Activated T-helper 1 cell treated with anti-CD3 and anti-CD28 coated beads, Interleukin-2, amount 50 U/mL, for 16 hours (primary cell): ENCODE results near the gene HS3ST3B1.

Experiments
- DNase-seq, 2 donors: peaks; one replicate each; pipeline ENCODE4 v3.0.0-alpha.2; 2020; ENCODE audit warnings: low read depth in 1 of 2, low spot score in 1 of 2

Gene HS3ST3B1

GRCh38 chr17:14352136-14352535, 51.3 kb downstream of the HS3ST3B1 start:
- no peak for DNase-seq

DNA sequence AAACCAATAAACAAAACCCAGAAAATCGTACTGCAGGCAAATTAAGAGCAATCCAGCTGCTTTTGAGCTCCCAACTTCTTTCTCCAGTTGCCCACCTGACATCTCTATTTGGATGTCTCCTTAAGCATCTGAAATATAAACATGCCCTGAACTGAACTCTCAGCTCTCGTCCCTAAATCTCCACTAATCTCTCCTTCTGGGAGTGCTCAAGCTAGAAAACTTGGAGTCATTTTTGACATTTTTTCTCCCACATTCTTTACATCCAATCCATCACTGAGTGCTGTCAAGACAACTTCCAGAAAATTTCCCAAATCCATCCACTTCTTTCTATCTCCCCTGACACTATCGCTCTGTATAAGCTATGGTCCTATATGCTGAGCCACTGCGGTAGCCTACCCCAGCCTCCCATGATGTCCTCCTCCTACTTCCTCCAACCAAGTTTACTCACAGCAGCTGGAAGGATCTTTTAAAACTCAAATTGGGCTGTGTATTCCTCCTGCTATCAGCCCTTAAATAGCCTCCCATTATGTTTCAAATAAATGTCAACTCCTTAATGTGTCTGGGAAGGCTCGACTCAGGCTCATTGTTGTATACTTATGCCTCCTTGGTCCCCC, 53.1 kb downstream of the HS3ST3B1 start:
- DNase-seq = no peak

GRCh38 chr17:14354807-14355206, 53.9 kb downstream of the HS3ST3B1 start:
- no peak for DNase-seq

- DNase-seq = no peak
Measured at GRCh38 chr17:14355556-14355955, 54.7 kb downstream of the HS3ST3B1 start.

DNA sequence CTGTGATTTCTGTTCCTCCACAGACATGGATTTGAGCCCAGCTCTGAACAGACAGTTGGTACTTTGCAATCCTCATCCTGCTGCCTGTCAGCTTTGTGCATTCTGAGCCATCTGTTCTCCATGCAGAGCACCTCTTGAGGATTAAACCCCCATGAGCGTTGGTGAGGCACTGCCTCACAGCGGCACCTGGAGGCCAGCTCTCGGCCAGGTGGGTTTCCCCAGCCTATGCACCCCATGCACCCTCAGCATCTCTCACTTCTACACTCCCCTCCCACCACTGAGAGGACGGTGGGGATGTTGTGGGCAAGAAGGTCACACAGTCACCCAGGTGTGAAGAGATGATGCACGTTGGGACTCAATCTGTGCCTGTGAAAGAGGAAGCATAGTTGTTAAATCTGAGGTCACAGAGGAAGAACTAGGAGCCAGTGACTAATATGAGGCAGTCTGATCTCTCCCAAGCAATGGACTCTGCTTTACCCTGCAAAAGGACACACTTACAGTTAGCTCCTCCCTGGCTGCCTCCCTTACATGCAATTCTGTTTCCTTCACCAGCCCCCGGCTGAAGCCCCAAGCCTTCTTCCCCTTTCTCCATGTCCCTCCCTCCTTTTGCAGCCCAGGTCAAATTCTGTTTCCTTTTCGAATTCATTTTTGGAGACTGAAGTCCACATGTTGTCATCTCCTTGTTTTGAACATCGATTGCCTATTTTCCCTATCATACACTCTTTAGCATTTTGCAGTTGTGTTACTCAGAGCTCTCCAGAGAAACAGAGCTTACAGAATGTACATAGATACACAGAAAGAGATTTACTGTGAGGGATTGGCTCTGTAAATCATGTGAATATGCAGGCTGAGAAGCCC, 58.5 kb downstream of the HS3ST3B1 start:
- DNase-seq = peak in 1 of 2 donors; percentile 4

DNA sequence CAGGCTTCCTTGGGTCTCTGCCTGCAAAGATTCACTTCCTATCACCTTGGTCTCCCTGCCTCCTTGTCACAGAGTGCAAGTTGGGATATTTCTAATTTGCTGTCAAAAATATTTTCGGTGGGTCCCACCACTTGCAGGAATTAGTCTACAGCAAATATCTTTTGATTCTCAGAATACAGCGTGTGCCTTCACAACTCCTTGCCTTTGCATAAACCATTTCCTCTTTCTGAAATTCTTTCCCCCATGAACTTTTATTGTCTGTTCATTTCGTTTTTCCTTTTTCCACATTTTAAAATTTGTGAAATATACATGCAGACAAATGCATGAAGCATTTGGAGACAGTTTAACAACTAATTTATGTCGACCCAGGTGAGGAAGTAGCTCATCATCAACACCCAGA, 60.0 kb downstream of the HS3ST3B1 start:
- DNase-seq = no peak

DNA sequence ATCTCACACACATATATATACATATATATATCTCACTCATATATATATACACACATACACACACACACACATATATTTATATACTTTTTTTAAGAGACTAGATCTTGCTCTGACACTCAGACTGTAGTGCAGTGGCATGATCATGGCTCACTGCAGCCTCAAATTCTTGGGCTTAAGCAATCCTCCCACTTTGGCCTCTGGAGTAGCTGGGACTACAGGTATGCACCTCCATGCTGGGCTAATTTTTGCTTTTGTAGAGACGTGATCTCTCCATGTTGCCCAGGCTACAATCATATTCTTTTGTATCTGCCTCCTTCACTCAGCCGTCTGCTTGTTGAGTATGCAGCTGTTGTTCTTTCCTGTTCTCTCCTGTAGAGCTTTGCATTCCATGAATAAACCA, 60.6 kb downstream of the HS3ST3B1 start:
- no peak for DNase-seq

- DNase-seq = no peak
Measured at GRCh38 chr17:14361945-14362508, 61.1 kb downstream of the HS3ST3B1 start.

DNA sequence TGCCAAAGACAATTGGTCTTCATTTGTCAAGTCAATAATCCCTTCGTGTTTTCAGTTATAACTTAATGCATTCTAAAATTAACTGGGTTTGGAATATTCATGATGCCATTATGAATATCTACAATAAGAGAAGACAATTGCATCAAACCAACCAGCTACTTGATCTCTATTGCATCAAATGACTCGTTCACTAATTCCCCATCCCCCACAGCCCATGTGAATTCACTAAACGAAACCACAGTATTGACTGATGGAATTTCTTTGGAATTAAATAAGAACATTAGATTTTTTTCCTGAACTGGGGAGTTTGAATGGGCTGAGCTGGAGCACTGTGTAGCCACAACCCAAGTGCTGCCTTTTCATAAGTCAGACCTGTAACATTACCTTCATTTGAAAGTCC, 65.3 kb downstream of the HS3ST3B1 start:
- DNase-seq = no peak

DNA sequence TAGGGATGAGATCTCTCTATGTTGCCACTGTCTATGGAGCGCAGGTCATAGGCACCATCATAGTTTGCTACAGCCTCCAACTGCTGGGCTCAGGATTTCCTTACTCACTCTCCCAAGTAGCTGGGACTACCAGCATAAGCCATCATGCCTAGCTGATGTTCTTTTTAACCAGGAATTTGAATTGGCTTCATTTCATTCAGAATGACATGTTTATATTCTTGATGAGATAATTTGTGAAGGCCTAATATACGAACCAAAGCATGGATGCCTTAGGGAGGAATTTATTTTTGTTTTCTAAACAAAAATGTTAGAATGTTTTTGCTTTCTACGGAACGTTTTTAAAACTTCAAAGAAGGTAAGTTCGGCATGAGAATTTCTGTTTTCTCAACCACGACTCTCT, 71.6 kb downstream of the HS3ST3B1 start:
- DNase-seq = no peak

DNA sequence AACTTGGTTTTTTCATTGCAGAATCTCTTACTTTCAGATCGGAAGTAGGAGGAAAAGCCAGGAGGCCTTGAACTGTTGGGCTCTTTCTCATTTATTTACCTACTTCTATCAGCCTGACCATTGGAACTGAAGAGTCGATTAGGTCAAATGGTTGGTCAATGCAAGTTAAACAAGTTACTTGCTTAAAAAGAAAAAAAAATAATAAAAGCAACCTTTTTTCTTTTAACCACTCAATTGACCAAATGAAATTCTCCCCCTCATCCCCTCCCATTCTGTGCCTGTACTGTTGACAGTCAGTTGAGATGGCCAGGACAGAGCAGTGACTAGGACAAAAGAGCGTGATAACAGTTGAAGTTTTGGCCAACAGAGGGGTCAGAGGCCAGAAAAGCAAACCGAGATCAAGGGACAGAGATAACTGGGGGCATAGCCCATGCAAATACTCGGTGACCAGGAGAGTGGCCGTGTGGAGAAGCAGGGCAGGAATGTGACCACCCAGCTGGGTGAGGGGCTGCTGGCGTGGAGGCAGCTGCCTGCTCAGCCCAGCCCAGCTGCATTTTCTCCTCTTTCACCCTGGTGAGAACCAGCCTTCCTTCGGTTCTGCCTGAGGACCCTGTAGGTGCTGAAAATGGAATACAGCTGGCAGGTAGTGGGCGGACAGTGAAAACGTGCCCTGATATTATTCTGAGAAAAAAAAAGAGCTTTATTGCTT, 72.2 kb downstream of the HS3ST3B1 start:
- DNase-seq = no peak

DNA sequence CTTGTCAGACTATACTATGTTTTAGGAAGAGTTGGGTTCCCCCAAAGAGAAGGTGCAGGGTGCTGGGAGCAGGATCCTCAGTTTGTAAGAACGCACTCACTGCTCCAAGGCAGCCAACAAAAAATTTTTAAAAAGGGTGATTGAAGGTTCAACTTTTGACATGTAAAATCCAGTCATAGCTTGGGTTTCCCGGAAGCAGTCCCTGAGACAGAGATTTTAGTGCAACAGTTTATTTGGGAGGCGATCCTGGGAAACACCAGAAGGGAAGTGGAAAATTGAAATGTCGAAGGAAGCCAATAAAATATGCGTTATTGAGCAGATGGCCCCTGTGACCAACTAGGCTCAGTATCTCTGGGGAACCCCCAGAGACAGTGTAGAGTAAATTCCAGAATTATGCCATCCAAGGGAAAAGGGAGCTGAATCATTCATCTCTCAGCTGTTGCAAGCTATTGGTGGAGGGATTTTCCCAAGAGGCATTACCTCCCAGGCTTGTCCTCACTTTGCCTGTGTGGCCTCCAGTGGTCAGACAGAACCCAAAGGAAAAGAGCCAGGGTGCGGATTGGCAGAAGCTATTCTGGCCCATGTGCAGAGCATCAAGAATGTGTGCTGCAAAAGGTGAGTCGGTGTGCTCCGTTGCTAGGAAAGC, 72.9 kb downstream of the HS3ST3B1 start:
- DNase-seq = no peak

GRCh38 chr17:14374268-14374667, 73.4 kb downstream of the HS3ST3B1 start:
- no peak for DNase-seq

DNA sequence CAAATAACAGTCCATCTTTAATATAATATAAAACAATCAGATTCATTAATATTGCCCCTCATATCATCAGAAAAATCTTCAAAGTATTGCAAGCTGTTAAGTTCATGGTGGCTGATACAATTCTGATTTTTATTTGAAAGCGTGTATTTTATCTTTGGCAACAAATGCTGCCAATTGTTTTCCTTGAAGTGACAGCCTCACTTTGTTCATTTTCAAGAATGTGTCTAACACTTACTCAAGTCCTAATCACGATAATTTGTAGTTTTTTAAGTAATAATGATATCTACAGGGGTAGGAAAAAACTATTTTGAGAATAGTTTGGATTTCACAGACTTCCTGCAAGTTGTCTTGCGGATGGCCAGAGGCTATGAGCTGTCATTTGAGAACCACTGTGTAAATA, 75.8 kb downstream of the HS3ST3B1 start:
- no peak for DNase-seq

DNA sequence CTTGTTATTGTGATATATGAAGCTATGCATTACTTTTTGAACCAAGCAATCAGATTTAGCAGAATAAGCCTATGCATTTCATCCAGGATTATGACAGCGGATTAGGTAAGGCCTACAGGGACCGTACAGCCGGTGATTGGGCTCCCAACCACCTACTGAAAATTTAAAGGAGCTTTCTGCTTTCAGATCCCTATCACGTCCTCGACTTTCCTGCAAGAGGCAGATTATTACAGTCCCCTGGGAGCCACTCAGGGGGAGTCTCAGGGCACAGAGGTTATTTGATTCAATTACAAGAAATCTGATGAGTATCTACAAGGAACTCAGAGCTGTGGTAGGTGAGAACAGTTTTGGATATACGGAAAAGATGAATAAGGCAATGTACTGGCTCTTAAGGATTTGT, 80.7 kb downstream of the HS3ST3B1 start:
- DNase-seq = no peak

GRCh38 chr17:14387036-14387435, 86.2 kb downstream of the HS3ST3B1 start:
- no peak for DNase-seq

- DNase-seq = no peak
Measured at GRCh38 chr17:14389681-14390080, 88.8 kb downstream of the HS3ST3B1 start.

- no peak for DNase-seq
Measured at GRCh38 chr17:14393723-14394122, 92.8 kb downstream of the HS3ST3B1 start.

DNA sequence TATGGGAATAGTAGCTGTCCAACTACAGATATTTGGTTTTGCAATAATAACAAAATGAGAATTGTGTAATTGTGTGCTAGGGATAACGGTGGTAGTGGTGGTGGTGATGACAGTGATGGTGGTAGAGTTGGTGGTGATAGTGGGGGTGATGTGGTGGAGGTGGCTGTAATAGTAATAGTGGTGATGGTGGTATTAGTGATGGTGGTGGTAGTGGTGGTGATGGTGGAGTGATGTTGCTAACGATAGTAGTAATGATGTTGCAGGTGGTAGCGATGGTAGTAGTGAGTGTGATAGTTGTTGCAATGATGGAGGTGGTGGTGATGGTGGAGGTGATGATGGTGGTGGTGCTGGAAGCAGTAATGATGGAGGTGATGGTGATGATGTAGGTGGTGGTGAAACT, 94.4 kb downstream of the HS3ST3B1 start:
- DNase-seq = no peak

- no peak for DNase-seq
Measured at GRCh38 chr17:14396547-14396946, 95.7 kb downstream of the HS3ST3B1 start.

- no peak for DNase-seq
Measured at GRCh38 chr17:14398766-14399165, 97.9 kb downstream of the HS3ST3B1 start.
